ENCODE results near the gene SHOC2.

The SHOC2 gene

DNA sequence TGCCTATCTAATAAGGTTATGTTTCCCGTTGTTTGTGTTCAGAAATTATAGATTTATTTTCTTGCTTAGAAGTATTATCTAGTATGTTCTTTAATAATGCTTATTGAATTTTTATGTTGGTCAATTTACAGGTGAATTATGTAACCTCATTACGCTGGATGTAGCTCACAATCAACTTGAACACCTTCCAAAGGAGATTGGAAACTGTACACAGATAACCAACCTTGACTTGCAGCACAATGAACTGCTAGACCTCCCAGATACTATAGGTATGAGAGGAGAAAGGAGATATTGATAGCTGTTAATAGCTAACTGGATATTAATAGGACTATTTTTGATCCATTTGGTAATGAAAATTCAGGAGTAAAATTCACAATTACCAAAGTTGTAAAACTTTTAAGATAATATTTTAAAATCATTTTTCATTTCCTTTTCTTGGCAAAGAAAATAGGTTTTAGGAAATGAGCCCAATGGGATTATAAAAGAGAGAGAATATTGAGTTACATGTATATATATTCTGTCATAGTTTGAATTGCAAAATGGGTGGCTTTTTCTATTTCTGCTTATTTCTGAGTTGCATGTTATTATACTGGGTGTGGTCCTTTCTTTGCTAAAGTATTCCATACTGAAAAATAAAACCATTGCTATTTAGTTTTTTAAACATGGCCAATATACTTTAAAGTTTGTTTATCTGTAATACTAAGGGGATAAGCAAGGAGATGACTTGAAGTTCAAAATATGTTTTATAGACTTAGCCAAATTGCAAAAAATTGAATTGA, 66.3 kb downstream of the SHOC2 start:
- DNase-seq: no peak

DNA sequence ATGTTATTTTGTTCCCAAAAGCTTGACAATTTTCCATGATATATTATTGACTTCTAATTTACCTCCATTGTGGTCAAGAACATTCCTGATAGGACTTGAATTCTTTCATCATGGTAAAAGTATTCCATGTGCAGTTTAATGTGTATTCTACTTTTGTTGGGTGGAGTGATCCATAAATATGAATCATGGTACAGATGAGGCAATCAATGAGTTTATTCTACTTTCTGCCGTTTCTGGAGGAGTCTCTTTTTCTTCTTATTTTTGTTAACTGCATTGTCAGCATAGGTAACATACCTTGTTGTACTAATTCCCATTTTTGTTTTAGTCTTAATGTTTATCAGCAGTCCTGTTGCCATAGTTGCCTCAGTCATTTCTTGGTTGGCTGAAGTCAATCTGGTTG, 69.6 kb downstream of the SHOC2 start:
- DNase-seq: no peak

- no peak for DNase-seq
Observed at GRCh38 chr10:110992006-110992800, 72.8 kb downstream of the SHOC2 start.

DNA sequence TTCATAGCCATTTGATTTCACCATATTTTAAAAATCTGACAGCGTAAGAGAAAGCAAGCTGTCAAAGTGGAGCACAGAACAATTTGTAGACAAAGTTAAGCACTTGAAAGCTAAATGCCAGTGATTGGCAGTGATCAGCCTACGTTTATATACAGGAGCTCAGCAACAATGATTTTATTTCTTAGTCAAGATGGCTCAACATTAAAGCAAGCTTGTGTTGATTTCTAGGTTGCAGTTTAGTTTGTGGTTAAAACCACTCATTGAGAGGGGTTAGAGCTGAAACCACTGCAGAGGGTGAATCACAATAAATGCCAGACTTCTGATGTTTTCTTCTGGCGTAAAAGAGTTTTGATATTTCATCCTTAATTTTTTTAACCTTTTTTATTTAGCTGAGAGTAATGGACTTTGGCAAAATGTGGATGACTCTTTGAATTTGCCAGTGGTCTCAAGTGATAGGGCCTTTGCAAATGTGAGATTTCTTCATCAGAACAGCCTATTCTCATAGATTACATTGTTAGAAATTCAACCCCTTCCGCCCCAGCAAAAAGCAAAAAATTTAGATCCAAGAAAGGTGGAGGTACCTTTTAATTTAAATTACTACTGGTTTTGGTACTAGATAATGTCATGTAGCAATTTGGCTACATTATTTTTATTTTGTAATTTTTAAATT, 73.8 kb downstream of the SHOC2 start:
- DNase-seq: no peak

- no peak for DNase-seq
Observed at GRCh38 chr10:110994406-110995086, 75.1 kb downstream of the SHOC2 start.

GRCh38 chr10:110995301-110995700, 75.9 kb downstream of the SHOC2 start:
- DNase-seq: no peak

GRCh38 chr10:110996256-110996655, 76.9 kb downstream of the SHOC2 start:
- no peak for DNase-seq

DNA sequence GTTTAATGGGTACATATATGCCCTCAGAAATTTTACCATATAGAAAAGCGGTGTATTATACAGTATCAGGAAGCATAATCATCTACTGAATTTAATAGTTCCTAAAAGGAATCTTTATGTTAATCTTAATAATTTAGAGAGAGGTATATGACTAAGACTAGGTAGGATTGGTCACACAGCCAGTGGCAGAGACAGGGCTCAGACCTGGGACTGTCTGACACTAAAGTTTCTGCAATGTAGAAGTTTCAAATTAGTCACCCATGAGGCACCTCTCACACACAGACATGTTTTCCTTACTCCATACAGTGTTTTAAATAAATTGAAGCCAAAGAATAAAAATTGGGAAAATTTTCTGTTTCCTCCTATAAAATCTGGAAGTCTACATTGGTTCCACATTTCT, 84.6 kb downstream of the SHOC2 start:
- no peak for DNase-seq

DNA sequence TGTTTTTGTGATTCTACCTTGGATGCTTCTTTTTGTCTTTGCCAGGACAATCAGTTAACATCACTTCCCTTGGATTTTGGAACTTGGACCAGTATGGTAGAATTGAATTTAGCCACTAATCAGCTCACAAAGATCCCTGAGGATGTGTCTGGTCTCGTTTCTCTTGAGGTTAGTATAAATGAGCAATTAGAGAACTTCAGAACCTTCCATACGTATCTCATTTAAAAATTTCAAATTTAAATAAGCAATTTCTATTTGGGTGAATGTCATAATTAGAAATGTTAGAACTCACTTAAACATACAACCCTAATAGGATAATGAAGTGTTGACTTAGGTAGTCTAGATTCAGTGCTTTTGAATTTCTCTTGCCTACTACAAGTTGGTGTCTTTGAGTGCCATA, 88.1 kb downstream of the SHOC2 start:
- DNase-seq: no peak

GRCh38 chr10:111015181-111015580, 95.8 kb downstream of the SHOC2 start:
- no peak for DNase-seq

GRCh38 chr10:111017098-111017497, 97.7 kb downstream of the SHOC2 start:
- DNase-seq: no peak

DNA sequence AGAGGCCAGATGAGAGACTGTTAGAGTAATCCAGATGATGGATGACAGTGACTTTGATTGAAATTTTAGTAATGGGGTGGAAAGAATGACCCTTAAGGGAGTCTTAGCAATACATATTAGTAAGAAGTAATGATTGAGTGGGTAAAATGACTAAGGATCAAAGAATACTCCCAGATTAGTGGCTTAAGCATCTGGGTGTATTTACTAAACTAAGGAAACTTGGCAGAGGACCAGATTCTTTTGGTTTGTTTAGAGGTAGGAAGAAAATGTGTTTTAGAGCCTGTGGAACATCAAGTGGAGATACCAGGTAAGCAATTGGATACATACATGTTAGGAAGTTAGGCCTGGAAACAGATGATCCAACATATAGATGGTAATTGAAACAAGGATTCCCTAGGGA, 98.6 kb downstream of the SHOC2 start:
- DNase-seq: no peak

GRCh38 chr10:111023060-111023459, 103.7 kb downstream of the SHOC2 start:
- no peak for DNase-seq

DNA sequence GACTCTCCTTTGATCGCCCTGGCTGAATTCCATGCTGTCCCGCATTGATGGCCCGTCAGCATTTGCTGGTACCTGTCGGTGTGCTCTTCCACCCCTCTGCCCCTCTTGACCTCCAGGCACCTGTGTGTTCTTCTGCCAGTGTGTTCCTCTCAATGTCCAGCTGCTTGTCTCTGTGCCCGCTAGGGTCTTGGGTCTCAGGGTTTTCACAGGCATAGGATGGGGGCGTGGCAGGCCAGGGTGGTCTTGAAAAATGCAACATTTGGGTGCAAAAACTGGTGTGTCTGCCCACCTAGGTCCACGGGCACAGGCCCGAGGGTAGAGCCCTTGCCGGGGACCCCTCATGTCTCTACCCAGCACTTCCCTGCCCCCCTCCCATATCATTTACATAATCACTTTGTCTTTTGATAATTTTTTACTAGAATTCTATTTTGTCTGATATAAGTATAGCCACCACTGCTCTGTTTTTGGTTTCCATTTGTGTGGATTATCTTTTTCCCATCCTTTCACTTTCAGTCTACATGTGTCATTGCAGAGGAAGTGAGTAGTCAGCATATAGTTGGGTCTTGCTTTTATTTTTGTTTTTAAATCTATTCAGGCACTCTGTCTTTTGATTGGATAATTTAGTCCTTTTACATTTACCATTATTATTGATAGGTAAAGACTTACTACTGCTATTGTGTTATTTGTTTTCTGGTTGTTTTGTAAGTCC, 110.8 kb downstream of the SHOC2 start:
- DNase-seq: no peak

- no peak for DNase-seq
Observed at GRCh38 chr10:111034598-111035310, 115.3 kb downstream of the SHOC2 start.

- no peak for DNase-seq
Observed at GRCh38 chr10:111035542-111035941, 116.1 kb downstream of the SHOC2 start.

DNA sequence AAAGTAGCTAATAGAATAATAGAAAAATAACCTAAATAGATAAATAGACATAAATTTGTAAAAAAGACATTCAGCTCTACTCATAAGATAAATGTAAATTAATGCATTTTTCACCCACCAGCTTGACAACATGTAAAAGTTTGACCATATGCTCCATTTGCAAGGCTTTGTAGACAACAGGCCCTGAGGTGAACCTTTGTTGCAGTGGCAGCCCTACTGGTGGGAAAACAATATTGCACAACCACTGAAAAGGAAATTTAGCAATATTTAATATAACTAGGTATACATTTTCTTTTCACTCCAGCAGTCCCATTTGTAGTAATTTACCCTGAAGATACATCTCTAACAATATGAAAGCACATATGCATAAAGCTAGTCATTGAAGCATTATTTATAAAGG, 118.5 kb downstream of the SHOC2 start:
- no peak for DNase-seq

- DNase-seq: no peak
Observed at GRCh38 chr10:111039522-111039921, 120.1 kb downstream of the SHOC2 start.

GRCh38 chr10:111057006-111057405, 137.6 kb downstream of the SHOC2 start:
- no peak for DNase-seq
